SK-N-SH (cell line): ENCODE measurements around the gene CNOT4. TPM values are rescaled to one million over a fixed set of nuclear protein-coding genes. Genes with fewer than 3 reads are reported as not detected.

Experiments used
- CTCF ChIA-PET: fragments of 300-600, 350-600 bp; formaldehyde crosslinking; extraction: SDS; loops from one replicate; lab custom pipeline; 2021; lab: Yijun Ruan, JAX
- POLR2A ChIA-PET: fragments of 350-600 bp; sonication (Branson Sonifier 250); formaldehyde crosslinking; extraction: SDS; loops from one replicate; lab custom pipeline; 2020; ENCODE audit warnings: antibody characterized with exemption, inconsistent platforms; lab: Yijun Ruan, JAX
- DNase-seq: peaks from one replicate; pipeline ENCODE4 v3.0.0; 2012
- H2AFZ ChIP-seq: fragments of 200-600 bp; sonication (generic); 2 replicates; pipeline ENCODE4 v1.8.1; 2016; ENCODE audit warnings: antibody characterized with exemption, mild to moderate bottlenecking, low read depth
- H3F3A ChIP-seq: fragments of 200-600 bp; sonication (generic); replicated peaks from 2 replicates; pipeline ENCODE3; 2016; ENCODE audit warnings: antibody characterized with exemption, mild to moderate bottlenecking; ENCODE audit not compliant: insufficient read depth
- H3K27ac ChIP-seq, 2 experiments: fragments of 200-500 bp in 1 of 2; fragments of 200-600 bp in 1 of 2; sonication (Bioruptor generic) in 1 of 2; sonication (generic), shearing (Covaris generic) in 1 of 2; 2 replicates each; pipeline versions ENCODE4 v1.5.1 to v1.6.1; 2014 to 2016; ENCODE audit warnings: low read depth in 2 of 2, inconsistent platforms in 1 of 2, low read length in 1 of 2, mild to moderate bottlenecking in 1 of 2, mixed read lengths in 1 of 2
- H3K27me3 ChIP-seq: fragments of 200-600 bp; sonication (generic), shearing (Covaris generic); 2 replicates; pipeline ENCODE4 v1.6.1; 2016; ENCODE audit warnings: mixed run types; ENCODE audit not compliant: insufficient read depth
- H3K36me3 ChIP-seq, 2 experiments: fragments of 200-500 bp in 1 of 2; fragments of 200-600 bp in 1 of 2; sonication (Bioruptor generic) in 1 of 2; sonication (generic) in 1 of 2; replicated peaks in 1 of 2; 2 replicates each; pipeline versions ENCODE3 to v1.5.1; 2014 to 2016; ENCODE audit warnings: low read length in 1 of 2, mild to moderate bottlenecking in 1 of 2; ENCODE audit not compliant: insufficient read depth in 2 of 2, control insufficient read depth in 1 of 2
- H3K4me1 ChIP-seq, 2 experiments: fragments of 200-500 bp in 1 of 2; fragments of 200-600 bp in 1 of 2; sonication (Bioruptor generic) in 1 of 2; sonication (generic), shearing (Covaris generic) in 1 of 2; 2 replicates each; pipeline versions ENCODE4 v1.5.1 to v1.6.1; 2014 to 2016; ENCODE audit warnings: low read depth in 1 of 2, low read length in 1 of 2, mixed run types in 1 of 2; ENCODE audit not compliant: insufficient read depth in 2 of 2, control insufficient read depth in 1 of 2
- H3K4me2 ChIP-seq: fragments of 200-600 bp; sonication (generic), shearing (Covaris generic); 2 replicates; pipeline ENCODE4 v1.6.1; 2017; ENCODE audit warnings: mixed run types
- H3K4me3 ChIP-seq, 2 experiments: fragments of 200-500 bp in 1 of 2; fragments of 200-600 bp in 1 of 2; sonication (Bioruptor generic) in 1 of 2; sonication (generic), shearing (Covaris generic) in 1 of 2; 2 replicates each; pipeline versions ENCODE4 v1.5.1 to v1.8.1; 2014 to 2016; ENCODE audit warnings: low read depth in 2 of 2, inconsistent platforms in 1 of 2, low read length in 1 of 2, mild to moderate bottlenecking in 1 of 2, mixed read lengths in 1 of 2, moderate library complexity in 1 of 2
- H3K79me2 ChIP-seq: fragments of 200-600 bp; sonication (generic); 2 replicates; pipeline ENCODE4 v1.8.1; 2017; ENCODE audit warnings: mild to moderate bottlenecking; ENCODE audit not compliant: insufficient read depth
- H3K9ac ChIP-seq: fragments of 200-600 bp; sonication (generic); 2 replicates; pipeline ENCODE4 v1.6.1; 2017; ENCODE audit warnings: mixed run types
- H3K9me2 ChIP-seq: fragments of 200-600 bp; sonication (generic); 2 replicates; pipeline ENCODE4 v1.6.1; 2017; ENCODE audit warnings: mixed run types
- H3K9me3 ChIP-seq: fragments of 200-600 bp; sonication (generic); 2 replicates; pipeline ENCODE4 v1.6.1; 2017; ENCODE audit warnings: mixed run types, mild to moderate bottlenecking, moderate library complexity
- H4K20me1 ChIP-seq: fragments of 200-600 bp; sonication (generic); 2 replicates; pipeline ENCODE4 v1.6.1; 2017; ENCODE audit warnings: mild to moderate bottlenecking, mixed run types; ENCODE audit not compliant: insufficient read depth
- CHD2 ChIP-seq: fragments of 150-350 bp; IDR thresholded peaks from 2 replicates; pipeline ENCODE4 v1.6.1; 2018; ENCODE audit warnings: low read length; ENCODE audit not compliant: partially characterized antibody
- GATA2 ChIP-seq: sonication (generic); formaldehyde crosslinking; IDR thresholded peaks from 2 replicates; pipeline ENCODE4 v1.5.0; 2020; ENCODE audit warnings: mild to moderate bottlenecking, missing genetic modification reagents
- IRF3 ChIP-seq: fragments of 150-350 bp; IDR thresholded peaks from 2 replicates; pipeline ENCODE4 v1.6.1; 2016; ENCODE audit warnings: mild to moderate bottlenecking, low read depth, low read length
- NRF1 ChIP-seq: IDR thresholded peaks from 2 replicates; pipeline ENCODE4 v1.6.1; 2012; ENCODE audit warnings: low read depth, mild to moderate bottlenecking, low read length
- RFX5 ChIP-seq: IDR thresholded peaks from 2 replicates; pipeline ENCODE4 v1.6.1; 2012; ENCODE audit warnings: mild to moderate bottlenecking, improper control_type of control experiment, low read length
- SIN3A ChIP-seq: IDR thresholded peaks from 2 replicates; pipeline ENCODE4 v1.6.1; 2012; ENCODE audit warnings: low read depth, mild to moderate bottlenecking, low read length, moderate library complexity, borderline replicate concordance
- TCF12 ChIP-seq: IDR thresholded peaks from 2 replicates; pipeline ENCODE4 v1.4.0; 2012
- YY1 ChIP-seq: IDR thresholded peaks from 2 replicates; pipeline ENCODE4 v1.4.0; 2012; ENCODE audit warnings: low read depth, mild to moderate bottlenecking
- WGBS: methylation state at CpG from one replicate; pipeline ENCODE4 v1.1.6; 2017; ENCODE audit warnings: low lambda C conversion rate; 5-methylcytosine and 5-hydroxymethylcytosine counted together
- polyA plus RNA-seq, 3 experiments: library from polyadenylated mRNA; depleted of rRNA; stranded (reverse); fragments of >200 nt; gene quantifications; 2 replicates each; pipeline ENCODE4 v1.2.3, GENCODE V29; 2012
- TF ChIP-seq, protein P1 (sequence below): IDR thresholded peaks from 2 replicates; pipeline ENCODE4 v1.6.1; 2012; ENCODE audit warnings: mild to moderate bottlenecking, low read depth, low read length, moderate library complexity

The CNOT4 gene
- polyA plus RNA-seq, 1 of the 3 experiments (the other 2 are of a cell fraction) = 8.0 TPM

DNA sequence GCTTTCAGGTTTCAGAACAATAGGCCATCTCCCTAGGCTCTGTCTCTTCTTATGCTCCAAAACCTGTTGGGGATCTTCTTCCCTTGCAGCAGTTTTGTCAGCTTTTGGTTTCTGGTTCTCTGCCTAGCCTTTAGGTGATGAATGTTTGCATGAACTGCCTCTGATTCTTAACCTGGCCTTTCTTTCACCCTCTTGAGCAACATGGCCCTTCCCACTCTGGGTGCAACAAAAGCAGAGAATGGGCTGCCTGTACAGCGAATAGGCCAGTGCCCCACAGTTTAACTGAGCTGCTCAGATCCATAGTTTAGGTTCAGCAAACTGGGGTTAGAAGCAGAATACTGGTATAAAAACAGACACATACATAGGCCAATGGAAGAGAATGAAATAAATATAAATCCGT is 29.7 kb upstream of the CNOT4 start:
- POLR2A ChIA-PET = no interaction called here
- DNase-seq = no peak

GRCh38 chr7:135538376-135538775 is 28.5 kb upstream of the CNOT4 start:
- TF ChIP-seq GATA2 (CRISPR knock-in tag) (no peak), NRF1 (no peak), SIN3A (no peak), TCF12 (no peak), CHD2 (no peak)
- TF ChIP-seq, protein P1, sequence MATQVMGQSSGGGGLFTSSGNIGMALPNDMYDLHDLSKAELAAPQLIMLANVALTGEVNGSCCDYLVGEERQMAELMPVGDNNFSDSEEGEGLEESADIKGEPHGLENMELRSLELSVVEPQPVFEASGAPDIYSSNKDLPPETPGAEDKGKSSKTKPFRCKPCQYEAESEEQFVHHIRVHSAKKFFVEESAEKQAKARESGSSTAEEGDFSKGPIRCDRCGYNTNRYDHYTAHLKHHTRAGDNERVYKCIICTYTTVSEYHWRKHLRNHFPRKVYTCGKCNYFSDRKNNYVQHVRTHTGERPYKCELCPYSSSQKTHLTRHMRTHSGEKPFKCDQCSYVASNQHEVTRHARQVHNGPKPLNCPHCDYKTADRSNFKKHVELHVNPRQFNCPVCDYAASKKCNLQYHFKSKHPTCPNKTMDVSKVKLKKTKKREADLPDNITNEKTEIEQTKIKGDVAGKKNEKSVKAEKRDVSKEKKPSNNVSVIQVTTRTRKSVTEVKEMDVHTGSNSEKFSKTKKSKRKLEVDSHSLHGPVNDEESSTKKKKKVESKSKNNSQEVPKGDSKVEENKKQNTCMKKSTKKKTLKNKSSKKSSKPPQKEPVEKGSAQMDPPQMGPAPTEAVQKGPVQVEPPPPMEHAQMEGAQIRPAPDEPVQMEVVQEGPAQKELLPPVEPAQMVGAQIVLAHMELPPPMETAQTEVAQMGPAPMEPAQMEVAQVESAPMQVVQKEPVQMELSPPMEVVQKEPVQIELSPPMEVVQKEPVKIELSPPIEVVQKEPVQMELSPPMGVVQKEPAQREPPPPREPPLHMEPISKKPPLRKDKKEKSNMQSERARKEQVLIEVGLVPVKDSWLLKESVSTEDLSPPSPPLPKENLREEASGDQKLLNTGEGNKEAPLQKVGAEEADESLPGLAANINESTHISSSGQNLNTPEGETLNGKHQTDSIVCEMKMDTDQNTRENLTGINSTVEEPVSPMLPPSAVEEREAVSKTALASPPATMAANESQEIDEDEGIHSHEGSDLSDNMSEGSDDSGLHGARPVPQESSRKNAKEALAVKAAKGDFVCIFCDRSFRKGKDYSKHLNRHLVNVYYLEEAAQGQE = no peak
- H3K36me3 ChIP-seq = no peaks in the 10 kb centered on the region
- no peaks in the 10 kb centered on the region for H3K79me2 ChIP-seq
- ChIA-PET POLR2A (no interaction called here), CTCF (interaction anchor here (0.8 to 1.8 kb wide), 4 partner anchors 20 to 124 kb away, joined by 3 to 4 read pairs (median 4); no protein-coding TSS in a partner anchor)
- no peak overlapping the region for H3K4me2 ChIP-seq
- no peak overlapping the region for H2AFZ ChIP-seq
- H3K4me3 ChIP-seq = no peak overlapping the region
- H3K9ac ChIP-seq = no peak overlapping the region
- 36% methylated on average over 3 of the region's 3 CpGs for WGBS
- DNase-seq = no peak
- no peaks in the 10 kb centered on the region for H3K9me2 ChIP-seq
- no peak overlapping the region for H3K27ac ChIP-seq
- no peaks in the 10 kb centered on the region for H4K20me1 ChIP-seq
- H3K27me3 ChIP-seq = no peaks in the 10 kb centered on the region
- no peaks in the 10 kb centered on the region for H3K9me3 ChIP-seq
- H3K4me1 ChIP-seq = no peaks in the 10 kb centered on the region
- H3F3A ChIP-seq = no peaks in the 10 kb centered on the region

More for the DNA sequence above, 29.7 kb upstream of the CNOT4 start:
- H2AFZ ChIP-seq = no peak overlapping the region
- H3K4me1 ChIP-seq = no peaks in the 10 kb centered on the region
- no peaks in the 10 kb centered on the region for H3K79me2 ChIP-seq
- H3K9me2 ChIP-seq = no peaks in the 10 kb centered on the region
- 69% methylated on average over 2 of the region's 2 CpGs for WGBS
- H3F3A ChIP-seq = no peaks in the 10 kb centered on the region
- H3K4me2 ChIP-seq = no peak overlapping the region
- no peaks in the 10 kb centered on the region for H3K9me3 ChIP-seq
- H3K27ac ChIP-seq = no peak overlapping the region
- no peak for TF ChIP-seq RFX5
- TF ChIP-seq IRF3 = no peak
- TF ChIP-seq YY1 = no peak
- CTCF ChIA-PET = interaction anchor here (0.6 to 1.8 kb wide), 6 partner anchors 10 to 390 kb away, joined by 3 to 8 read pairs (median 3); no protein-coding TSS in a partner anchor
- no peak overlapping the region for H3K4me3 ChIP-seq
- H3K36me3 ChIP-seq = no peaks in the 10 kb centered on the region
- no peaks in the 10 kb centered on the region for H4K20me1 ChIP-seq
- H3K9ac ChIP-seq = no peak overlapping the region
- no peaks in the 10 kb centered on the region for H3K27me3 ChIP-seq
